HepG2 (cell line): Measurements from ENCODE around the gene STK24. TPM values are rescaled to one million over a fixed set of nuclear protein-coding genes. Genes with fewer than 3 reads are reported as not detected.

Source experiments
- ATAC-seq: fragments of 200-7000 bp; cut with Tn5 transposase; 3 replicates; pipeline ENCODE4 v1.9.1; 2020; ENCODE audit warnings: mild to moderate bottlenecking, moderate library complexity
- BruUV-seq: library from RNA; stranded (reverse); fragments of 400-500 nt; replicated peaks from 2 replicates; lab custom pipeline; 2021; lab: Mats Ljungman, UMichigan
- CTCF ChIA-PET: fragments of 300-600 bp; formaldehyde crosslinking; extraction: SDS; loops from one replicate; lab custom pipeline; 2021; ENCODE audit warnings: low total read pairs, inconsistent platforms, low intra/inter-chr PET ratio; lab: Yijun Ruan, JAX
- POLR2A ChIA-PET: fragments of 350-600 bp; sonication (Branson Sonifier 250); formaldehyde crosslinking; loops from one replicate; lab custom pipeline; 2020; ENCODE audit warnings: antibody characterized with exemption, inconsistent platforms; lab: Yijun Ruan, JAX
- DNase-seq: peaks from one replicate; pipeline ENCODE4 v3.0.0-alpha.2; 2015; ENCODE audit warnings: low spot score
- FAIRE-seq: peaks from 3 replicates; lab custom pipeline; 2011; peaks lifted over from hg19 to GRCh38; lab: Jason Lieb, UNC
- H2AFZ ChIP-seq: one replicate; pipeline ENCODE4 v1.6.1; 2011; ENCODE audit warnings: low read length, inconsistent platforms
- H3K27ac ChIP-seq: fragments of 300-600 bp; 3 replicates; pipeline ENCODE4 v1.8.0; 2011; ENCODE audit warnings: mixed run types, mild to moderate bottlenecking, mixed read lengths, low read length, inconsistent platforms; ENCODE audit not compliant: insufficient read depth; ENCODE audit errors: extremely low read length
- H3K27me3 ChIP-seq, 2 experiments: fragments of 200-600 bp in 1 of 2; 2 replicates in 1 of 2; 3 replicates in 1 of 2; pipeline versions ENCODE4 v1.6.0 to v1.8.0; 2011; ENCODE audit warnings: low read length in 2 of 2, mild to moderate bottlenecking in 2 of 2, moderate library complexity in 2 of 2, inconsistent platforms in 1 of 2; ENCODE audit not compliant: insufficient read depth in 2 of 2, control insufficient read depth in 1 of 2
- H3K36me3 ChIP-seq, 2 experiments: fragments of 200-600 bp in 1 of 2; replicated peaks in 1 of 2; 2 replicates in 1 of 2; 3 replicates in 1 of 2; pipeline versions ENCODE4 v1.5.1 to v1.8.0; 2011; ENCODE audit warnings: low read length in 2 of 2, inconsistent platforms in 1 of 2; ENCODE audit not compliant: insufficient read depth in 2 of 2, control insufficient read depth in 1 of 2
- H3K4me1 ChIP-seq: 2 replicates; pipeline ENCODE4 v1.5.1; 2012; ENCODE audit warnings: low read length, inconsistent platforms; ENCODE audit not compliant: insufficient read depth
- H3K4me2 ChIP-seq: 2 replicates; pipeline ENCODE4 v1.6.0; 2011; ENCODE audit warnings: low read depth, low read length, inconsistent platforms
- H3K4me3 ChIP-seq, 3 experiments: fragments of 200-600 bp in 1 of 3; sonication (generic), shearing (Covaris generic) in 1 of 3; replicated peaks in 1 of 3; 2 replicates each; pipeline ENCODE4 v1.5.1; 2011 to 2016; ENCODE audit warnings: low read length in 3 of 3, inconsistent platforms in 2 of 3, low read depth in 2 of 3, mild to moderate bottlenecking in 2 of 3, control low read depth in 1 of 3, mixed read lengths in 1 of 3; ENCODE audit not compliant: insufficient read depth in 1 of 3
- H3K79me2 ChIP-seq: one replicate; pipeline ENCODE4 v1.6.1; 2011; ENCODE audit warnings: low read length, inconsistent platforms; ENCODE audit not compliant: insufficient read depth
- H3K9ac ChIP-seq: 2 replicates; pipeline ENCODE4 v1.6.0; 2011; ENCODE audit warnings: mild to moderate bottlenecking, low read depth, low read length, inconsistent platforms; ENCODE audit not compliant: insufficient read depth
- H3K9me3 ChIP-seq: 2 replicates; pipeline ENCODE4 v1.5.1; 2012; ENCODE audit warnings: mild to moderate bottlenecking, low read length
- H4K20me1 ChIP-seq: 2 replicates; pipeline ENCODE4 v1.6.0; 2011; ENCODE audit warnings: inconsistent platforms, mild to moderate bottlenecking, low read length, moderate library complexity; ENCODE audit not compliant: insufficient read depth
- CEBPG ChIP-seq: IDR thresholded peaks from 2 replicates; pipeline ENCODE4 v1.6.1; 2016
- HNF4A ChIP-seq: sonication (generic); formaldehyde crosslinking; IDR thresholded peaks from 2 replicates; pipeline ENCODE4 v1.4.0; 2020; ENCODE audit warnings: missing genetic modification reagents
- KAT2B ChIP-seq: fragments of 150-350 bp; IDR thresholded peaks from 2 replicates; pipeline ENCODE4 v1.6.1; 2014; ENCODE audit warnings: low read depth, low read length, borderline replicate concordance
- KDM5B ChIP-seq: sonication (generic); formaldehyde crosslinking; IDR thresholded peaks from 2 replicates; pipeline ENCODE4 v1.4.0; 2020; ENCODE audit warnings: missing genetic modification reagents, mild to moderate bottlenecking, borderline replicate concordance
- MLLT10 ChIP-seq: sonication (generic); formaldehyde crosslinking; IDR thresholded peaks from 2 replicates; pipeline ENCODE4 v1.4.0; 2020; ENCODE audit warnings: missing genetic modification reagents
- PLRG1 ChIP-seq: fragments of 450-650 bp; conservative IDR thresholded peaks from 2 replicates; pipeline ENCODE4 v1.6.1; 2016
- RFXAP ChIP-seq: sonication (generic); formaldehyde crosslinking; IDR thresholded peaks from 2 replicates; pipeline ENCODE4 v1.4.0; 2020; ENCODE audit warnings: missing genetic modification reagents, borderline replicate concordance
- SSRP1 ChIP-seq: IDR thresholded peaks from 2 replicates; pipeline ENCODE4 v1.6.1; 2016; ENCODE audit warnings: control low read depth
- ZEB1 ChIP-seq: IDR thresholded peaks from 2 replicates; pipeline ENCODE4 v1.6.1; 2012; ENCODE audit warnings: mild to moderate bottlenecking, low read depth, inconsistent platforms; ENCODE audit not compliant: insufficient replicate concordance
- ZFX ChIP-seq: sonication (generic); formaldehyde crosslinking; IDR thresholded peaks from 2 replicates; pipeline ENCODE4 v1.4.0; 2020; ENCODE audit warnings: mild to moderate bottlenecking, low read depth, missing genetic modification reagents, moderate library complexity
- ZNF614 ChIP-seq: IDR thresholded peaks from 2 replicates; pipeline ENCODE4 v1.6.1; 2018; ENCODE audit warnings: missing biosample characterization, missing genetic modification reagents, inconsistent platforms, borderline replicate concordance
- WGBS: methylation state at CpG from one replicate; pipeline ENCODE4 v1.1.6; 2017; ENCODE audit warnings: low lambda C conversion rate; 5-methylcytosine and 5-hydroxymethylcytosine counted together
- in situ Hi-C: cut with HindIII; loops from 2 replicates; pipeline ENCODE4 v1.10.0; 2017; ENCODE audit warnings: low pct_unique_long_range_greater_than_20kb; ENCODE audit not compliant: extremely low pct_ligation_motif_present
- intact Hi-C: fragments of 100-400 bp; cut with micrococcal nuclease; formaldehyde crosslinking; loops from one replicate; pipeline ENCODE4 v1.10.0; 2022; ENCODE audit not compliant: unreplicated experiment
- polyA plus RNA-seq, 8 experiments: library from polyadenylated mRNA; depleted of rRNA in 3 of 8; stranded (reverse) in 7 of 8; unstranded in 1 of 8; fragments of >200 nt; fragmentation: Illumina TruSeq in 4 of 8; extraction: Trizol in 4 of 8; gene quantifications; 2 replicates each; pipeline versions ENCODE4 v1.2.1 to v1.2.3, GENCODE V29; 2011 to 2016; ENCODE audit warnings: low read depth in 4 of 8, missing spikeins in 1 of 8, mixed read lengths in 1 of 8; ENCODE audit not compliant: insufficient read depth in 1 of 8
- total RNA-seq, 5 experiments: library from RNA; depleted of rRNA; stranded (reverse); fragments of >200 nt; fragmentation: Illumina TruSeq; extraction: Trizol; gene quantifications; 2 replicates each; pipeline ENCODE4 v1.2.3, GENCODE V29; 2016; ENCODE audit warnings: low read depth in 1 of 5
- TF ChIP-seq, protein P1 (sequence below): sonication (generic); formaldehyde crosslinking; conservative IDR thresholded peaks from 2 replicates; pipeline ENCODE4 v1.4.0; 2020; ENCODE audit warnings: mild to moderate bottlenecking, missing genetic modification reagents, moderate library complexity

Gene STK24
- total and polyA plus RNA-seq, 2 of the 13 experiments (the other 11 are each of a cell fraction or from before 2014, with no cell fraction given): 51.3 to 73.0 TPM

DNA sequence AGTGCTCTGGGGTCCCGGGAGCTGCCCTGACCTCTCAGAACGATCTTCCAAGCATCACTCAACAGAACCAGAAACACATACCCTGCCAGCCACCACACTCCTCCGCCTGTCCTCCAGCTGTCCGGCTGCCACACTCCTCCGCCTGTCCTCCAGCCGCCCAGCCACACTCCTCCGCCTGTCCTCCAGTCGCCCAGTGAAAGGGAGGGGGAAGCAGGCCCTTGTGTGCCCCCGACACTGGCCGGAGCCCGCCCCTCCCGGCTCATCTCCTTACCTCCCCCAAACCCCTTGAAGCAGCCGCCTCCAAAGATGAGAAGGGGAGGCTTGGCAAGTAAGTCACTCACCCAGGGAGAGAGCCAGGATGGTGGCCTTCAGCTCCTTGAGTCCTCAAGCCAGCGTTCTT is 40.2 kb downstream of the STK24 start:
- peaks cover 68% of the 10 kb centered on the region for H3K4me1 ChIP-seq
- ATAC-seq: peak; percentile 26
- no peak overlapping the region for H2AFZ ChIP-seq
- H3K4me3 ChIP-seq: no peak overlapping the region; a peak in 1 of 6 replicates
- ChIA-PET POLR2A (interaction anchor here (2.8 kb wide), 1 partner anchor 30 kb away, joined by 6 read pairs; no protein-coding TSS in a partner anchor), CTCF (no interaction called here)
- no peak overlapping the region for H3K9ac ChIP-seq
- peak overlapping the region; percentile 25; the same call in 1 of the 2 replicates for H3K4me2 ChIP-seq
- FAIRE-seq: no peak
- no peaks in the 10 kb centered on the region; a peak in 1 of 5 replicates for H3K27me3 ChIP-seq
- peaks cover 78% of the 10 kb centered on the region for H4K20me1 ChIP-seq
- intact Hi-C loops (no loop called here), in situ Hi-C loops (no loop called here)
- peaks cover 99% of the 10 kb centered on the region for H3K79me2 ChIP-seq
- BruUV-seq: no TSS peak
- H3K9me3 ChIP-seq: no peaks in the 10 kb centered on the region
- no peak overlapping the region for H3K27ac ChIP-seq
- TF ChIP-seq KAT2B (no peak), KDM5B (peak; percentile 43; the same call in 1 of the 2 replicates)
- TF ChIP-seq, all 625 proteins: peak for 1
- H3K36me3 ChIP-seq: peaks cover 8 to 21% of the 10 kb centered on the region in 2 experiments
- DNase-seq: no peak
- 93% methylated on average over 14 of the region's 14 CpGs for WGBS

DNA sequence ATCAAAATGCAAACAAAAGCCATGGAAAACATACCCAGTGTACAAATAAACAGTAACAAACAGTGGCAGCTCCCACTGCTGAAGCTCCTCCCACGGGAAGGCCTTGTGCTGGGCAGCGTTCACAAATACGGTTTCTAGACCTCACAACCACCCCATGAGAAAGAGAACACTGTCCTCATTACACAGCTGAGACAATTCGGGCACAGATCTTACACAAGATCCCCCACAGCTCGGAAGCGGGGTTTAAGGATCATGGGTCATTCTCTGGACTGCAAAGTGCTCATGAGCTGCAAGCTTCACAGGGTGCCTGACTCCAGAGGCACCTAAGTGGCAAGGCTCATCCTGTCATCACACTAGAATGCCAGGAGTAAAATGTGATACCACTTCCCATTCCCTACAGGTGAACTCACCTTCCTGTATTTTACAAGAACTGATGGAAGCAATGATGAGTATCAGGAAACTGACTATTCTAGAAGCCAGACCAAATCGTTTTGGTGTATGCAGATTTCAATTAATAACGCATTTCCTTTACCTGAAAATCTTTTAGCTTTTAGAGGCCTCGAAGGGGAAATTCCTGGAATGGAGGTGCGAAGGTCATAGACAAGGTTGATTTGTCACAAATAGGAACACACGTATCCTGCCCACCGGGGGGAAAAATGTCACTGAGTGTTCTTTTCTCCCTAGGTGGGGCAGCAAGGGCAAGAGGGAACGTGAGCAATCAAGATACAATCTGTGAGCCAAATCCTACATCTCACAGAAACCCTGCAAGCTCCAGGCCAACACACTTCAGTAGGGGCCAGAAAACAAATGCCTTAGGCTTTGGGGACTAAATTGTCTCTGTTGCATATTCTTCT is 41.2 kb downstream of the STK24 start:
- CTCF ChIA-PET: no interaction called here
- Histone ChIP-seq H3K27me3 (no peaks in the 10 kb centered on the region; a peak in 1 of 5 replicates), H2AFZ (no peak overlapping the region), H3K4me1 (peaks cover 59% of the 10 kb centered on the region), H3K4me2 (peak overlapping the region; percentile 25), H3K79me2 (peaks cover 99% of the 10 kb centered on the region), H3K4me3 (no peak overlapping the region; a peak in 1 of 6 replicates), H3K27ac (peak overlapping the region; percentile 19), H4K20me1 (peaks cover 78% of the 10 kb centered on the region), H3K36me3 (peaks cover 8 to 21% of the 10 kb centered on the region in 2 experiments), H3K9me3 (no peaks in the 10 kb centered on the region), H3K9ac (no peak overlapping the region)
- intact Hi-C loops (no loop called here), in situ Hi-C loops (no loop called here)
- POLR2A ChIA-PET: interaction anchor here (1.1 to 2.8 kb wide), 2 partner anchors 29 to 42 kb away, joined by 4 to 6 read pairs; no protein-coding TSS in a partner anchor
- DNase-seq (peak; percentile 22), FAIRE-seq (peak; percentile 76), ATAC-seq (peak; percentile 66)
- BruUV-seq: no TSS peak
- 25% methylated on average over 13 of the region's 13 CpGs for WGBS
- TF ChIP-seq CEBPG (0 out of 2 replicates have a peak, but pooled peaks have one; percentile 14), MLLT10 (CRISPR knock-in tag) (no peak), ZEB1 (peak; percentile 39), SSRP1 (CRISPR knock-in tag) (0 out of 2 replicates have a peak, but pooled peaks have one; percentile 40), HNF4A (CRISPR knock-in tag) (peak; percentile 16), RFXAP (CRISPR knock-in tag) (no peak), ZNF614 (no peak), PLRG1 (no peak), ZFX (CRISPR knock-in tag) (0 out of 2 replicates have a peak, but pooled peaks have one; percentile 16)
- TF ChIP-seq, protein P1, sequence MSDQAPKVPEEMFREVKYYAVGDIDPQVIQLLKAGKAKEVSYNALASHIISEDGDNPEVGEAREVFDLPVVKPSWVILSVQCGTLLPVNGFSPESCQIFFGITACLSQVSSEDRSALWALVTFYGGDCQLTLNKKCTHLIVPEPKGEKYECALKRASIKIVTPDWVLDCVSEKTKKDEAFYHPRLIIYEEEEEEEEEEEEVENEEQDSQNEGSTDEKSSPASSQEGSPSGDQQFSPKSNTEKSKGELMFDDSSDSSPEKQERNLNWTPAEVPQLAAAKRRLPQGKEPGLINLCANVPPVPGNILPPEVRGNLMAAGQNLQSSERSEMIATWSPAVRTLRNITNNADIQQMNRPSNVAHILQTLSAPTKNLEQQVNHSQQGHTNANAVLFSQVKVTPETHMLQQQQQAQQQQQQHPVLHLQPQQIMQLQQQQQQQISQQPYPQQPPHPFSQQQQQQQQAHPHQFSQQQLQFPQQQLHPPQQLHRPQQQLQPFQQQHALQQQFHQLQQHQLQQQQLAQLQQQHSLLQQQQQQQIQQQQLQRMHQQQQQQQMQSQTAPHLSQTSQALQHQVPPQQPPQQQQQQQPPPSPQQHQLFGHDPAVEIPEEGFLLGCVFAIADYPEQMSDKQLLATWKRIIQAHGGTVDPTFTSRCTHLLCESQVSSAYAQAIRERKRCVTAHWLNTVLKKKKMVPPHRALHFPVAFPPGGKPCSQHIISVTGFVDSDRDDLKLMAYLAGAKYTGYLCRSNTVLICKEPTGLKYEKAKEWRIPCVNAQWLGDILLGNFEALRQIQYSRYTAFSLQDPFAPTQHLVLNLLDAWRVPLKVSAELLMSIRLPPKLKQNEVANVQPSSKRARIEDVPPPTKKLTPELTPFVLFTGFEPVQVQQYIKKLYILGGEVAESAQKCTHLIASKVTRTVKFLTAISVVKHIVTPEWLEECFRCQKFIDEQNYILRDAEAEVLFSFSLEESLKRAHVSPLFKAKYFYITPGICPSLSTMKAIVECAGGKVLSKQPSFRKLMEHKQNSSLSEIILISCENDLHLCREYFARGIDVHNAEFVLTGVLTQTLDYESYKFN (CRISPR knock-in tag): 0 out of 2 replicates have a peak, but pooled peaks have one; percentile 24
